CMK (cell line): Measurements from ENCODE around the gene CFAP90.

Experiments
- DNase-seq: peaks from one replicate; pipeline ENCODE4 v3.0.0-alpha.2; 2010; ENCODE audit warnings: low read depth

Gene CFAP90

DNA sequence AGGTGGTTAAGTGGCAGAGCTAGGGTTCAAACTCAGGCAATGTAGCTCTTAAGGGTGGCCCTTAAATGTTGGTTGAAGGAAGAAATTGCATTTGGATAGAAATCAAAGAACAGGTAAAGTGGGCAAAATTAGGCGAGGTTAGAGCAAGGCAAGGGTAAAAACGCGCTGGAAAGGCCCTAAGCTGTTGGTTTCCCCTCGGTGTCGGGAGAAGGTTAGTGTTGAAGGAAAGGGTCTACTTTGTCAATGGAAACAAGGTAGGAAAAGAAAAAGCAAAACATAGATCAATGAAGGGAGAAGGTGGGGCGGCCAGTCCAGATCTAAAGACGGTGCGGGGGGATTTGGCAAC, 17.5 kb upstream of the CFAP90 start:
- DNase-seq: no peak

DNA sequence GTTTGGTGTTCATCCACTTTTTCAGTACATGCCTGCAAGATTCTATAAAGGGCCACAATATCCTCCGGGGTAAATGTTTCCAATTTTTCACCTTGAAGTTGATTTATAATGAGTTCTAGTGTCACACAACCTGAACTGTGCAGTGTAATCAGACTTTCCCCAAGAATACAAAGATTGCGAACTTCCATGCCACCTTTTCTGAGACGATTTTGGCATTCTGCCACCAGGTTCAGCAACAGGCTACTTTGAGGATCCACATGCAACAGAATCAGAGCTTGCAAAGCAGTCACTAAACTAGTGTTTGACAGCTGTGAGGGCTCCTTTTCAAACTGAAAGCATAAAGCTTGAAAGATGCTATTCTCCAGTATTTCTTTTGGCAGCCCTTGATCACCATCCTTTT, 16.3 kb upstream of the CFAP90 start:
- no peak for DNase-seq

DNA sequence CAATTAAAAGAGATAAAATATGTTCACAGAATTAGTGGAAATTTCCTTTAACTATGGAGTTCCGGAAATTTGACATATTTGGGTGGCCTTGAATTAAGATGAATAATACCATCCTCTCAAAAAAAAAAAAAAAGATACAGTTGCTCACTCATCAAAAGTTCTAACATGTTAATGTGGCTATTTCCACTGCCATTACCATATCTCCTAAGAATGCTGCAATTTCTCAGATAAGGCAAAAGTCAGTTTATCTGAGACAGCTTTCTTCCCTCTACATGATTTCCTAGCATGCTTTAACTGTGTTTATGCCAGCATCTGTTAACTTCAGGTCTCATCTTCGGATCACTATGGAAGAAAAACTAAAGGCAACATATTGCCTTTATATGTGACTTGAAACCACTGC, 15.3 kb upstream of the CFAP90 start:
- no peak for DNase-seq

DNA sequence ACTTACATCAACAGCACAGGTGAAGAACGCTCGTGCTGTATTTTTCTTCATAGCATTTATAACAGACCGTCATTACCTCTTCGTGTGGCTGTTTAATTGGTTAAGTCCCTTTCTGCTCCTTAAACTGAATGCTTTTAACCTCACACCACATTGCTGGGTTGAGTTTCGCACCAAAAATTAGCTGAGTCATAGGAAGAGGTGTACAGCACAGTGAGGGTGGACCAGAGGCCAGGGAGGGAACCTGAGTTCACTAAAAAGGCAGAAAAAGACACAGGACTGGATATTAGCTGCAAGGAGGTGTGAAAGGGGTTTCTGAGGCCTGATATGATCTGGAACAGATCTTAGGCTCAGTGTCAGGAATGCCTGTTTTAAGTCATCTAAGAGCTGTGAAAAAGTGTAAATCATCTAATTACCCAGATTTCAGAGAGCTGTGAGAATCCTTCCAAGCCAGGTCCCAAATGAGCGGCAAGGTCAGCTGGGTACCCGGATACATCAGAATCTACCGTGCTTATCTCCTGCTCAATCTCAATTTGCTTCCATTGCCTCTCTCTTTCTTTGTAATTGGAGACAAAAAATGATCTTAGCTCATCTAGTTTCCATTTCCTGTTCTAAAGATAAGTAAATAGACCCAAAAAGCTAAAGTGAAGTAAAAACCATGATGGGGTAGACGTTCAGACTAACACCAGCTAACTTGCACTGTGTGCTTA, 7.1 kb upstream of the CFAP90 start:
- DNase-seq: no peak

DNA sequence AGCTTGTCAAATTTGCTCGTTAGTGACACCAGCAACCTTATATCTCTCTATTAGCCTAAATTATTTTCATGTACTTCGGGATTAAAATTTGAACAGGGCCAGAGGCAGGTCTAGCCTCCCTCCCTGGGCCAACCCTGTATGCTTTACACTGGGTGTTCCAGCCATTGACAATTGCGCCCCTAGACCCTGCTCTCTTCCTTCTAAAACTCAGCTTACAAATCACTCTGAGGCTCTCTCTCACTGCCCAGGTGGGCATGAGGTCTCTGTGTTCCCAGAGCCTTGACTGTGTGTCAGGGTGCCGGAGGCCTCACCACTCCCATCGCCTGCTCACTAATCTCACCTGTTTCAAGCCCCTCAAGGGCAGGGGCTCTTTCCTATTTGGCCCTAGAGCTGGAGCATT, 6.4 kb upstream of the CFAP90 start:
- DNase-seq: no peak

DNA sequence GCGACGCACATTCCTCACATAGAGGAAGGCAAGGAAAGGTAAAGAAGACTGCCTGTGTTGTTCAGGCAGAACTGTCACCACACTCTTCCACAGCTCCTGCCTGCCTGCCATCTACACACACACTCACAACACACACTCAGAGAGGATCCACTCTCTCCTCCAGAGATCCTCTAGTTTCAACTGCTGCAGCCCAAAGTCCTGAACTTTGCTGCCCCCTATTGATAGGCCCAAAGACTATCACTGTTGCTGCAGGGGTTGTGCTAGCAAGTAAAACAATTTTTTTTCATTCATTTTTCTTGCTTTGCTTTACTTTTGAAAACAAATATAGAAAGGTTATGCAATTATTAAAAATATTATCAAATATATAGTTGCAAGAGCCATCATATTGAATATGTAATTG, 5.9 kb upstream of the CFAP90 start:
- no peak for DNase-seq

DNA sequence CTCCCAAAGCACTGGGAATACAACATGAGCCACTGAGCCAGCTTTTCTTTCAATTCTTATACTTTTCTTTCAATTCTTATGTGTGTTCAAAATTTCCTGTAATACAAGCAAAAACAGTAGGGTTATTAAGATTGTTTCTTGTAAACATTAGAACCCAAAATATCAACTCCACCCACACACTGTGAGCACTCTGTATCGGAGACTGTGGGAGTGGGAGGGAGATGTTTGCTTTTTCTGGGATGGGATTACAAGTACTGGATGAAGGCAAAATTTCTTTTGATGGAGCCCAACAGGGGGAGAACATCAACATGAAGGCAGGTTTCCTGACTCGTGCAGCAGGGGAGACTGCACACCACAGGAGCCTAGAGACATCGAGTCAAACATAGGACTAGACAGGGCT, 4.7 kb upstream of the CFAP90 start:
- no peak for DNase-seq

DNA sequence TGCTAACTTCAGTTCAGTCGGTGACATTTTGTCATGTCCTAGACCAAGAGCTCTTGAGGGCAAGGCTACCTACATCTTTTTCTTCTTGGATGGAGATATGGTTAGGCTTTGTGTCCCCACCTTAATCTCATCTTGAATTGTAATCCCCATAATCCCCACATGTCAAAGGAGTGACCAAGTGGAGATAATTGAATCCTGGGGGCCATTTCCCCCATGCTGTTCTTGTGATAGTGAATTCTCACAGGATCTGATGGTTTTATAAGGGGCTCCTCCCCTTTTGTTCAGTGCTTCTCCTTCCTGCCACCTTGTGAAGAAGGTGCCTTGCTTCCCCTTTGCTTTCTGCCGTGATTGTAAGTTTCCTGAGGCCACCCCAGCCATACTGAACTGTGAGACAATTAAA, 2.1 kb upstream of the CFAP90 start:
- no peak for DNase-seq

DNA sequence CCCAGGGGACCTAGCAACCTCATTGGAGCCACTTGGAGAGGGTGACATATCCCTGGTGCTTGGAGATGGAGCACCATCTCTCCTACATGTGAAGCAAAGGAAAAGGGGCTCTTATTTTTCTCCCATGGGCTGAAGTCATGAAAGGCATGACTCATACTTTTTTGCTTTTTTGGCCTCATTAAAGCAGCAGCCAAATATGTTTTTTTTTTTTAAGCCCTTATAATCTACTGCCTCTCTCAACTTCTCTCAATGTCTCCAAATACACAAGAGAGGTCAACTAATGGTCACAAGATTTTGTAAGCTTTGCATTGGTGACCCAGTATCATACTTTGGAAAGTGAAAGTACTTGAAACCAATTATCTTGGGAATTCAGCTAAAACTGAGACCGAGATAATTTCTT, 1.6 kb upstream of the CFAP90 start:
- DNase-seq: no peak

DNA sequence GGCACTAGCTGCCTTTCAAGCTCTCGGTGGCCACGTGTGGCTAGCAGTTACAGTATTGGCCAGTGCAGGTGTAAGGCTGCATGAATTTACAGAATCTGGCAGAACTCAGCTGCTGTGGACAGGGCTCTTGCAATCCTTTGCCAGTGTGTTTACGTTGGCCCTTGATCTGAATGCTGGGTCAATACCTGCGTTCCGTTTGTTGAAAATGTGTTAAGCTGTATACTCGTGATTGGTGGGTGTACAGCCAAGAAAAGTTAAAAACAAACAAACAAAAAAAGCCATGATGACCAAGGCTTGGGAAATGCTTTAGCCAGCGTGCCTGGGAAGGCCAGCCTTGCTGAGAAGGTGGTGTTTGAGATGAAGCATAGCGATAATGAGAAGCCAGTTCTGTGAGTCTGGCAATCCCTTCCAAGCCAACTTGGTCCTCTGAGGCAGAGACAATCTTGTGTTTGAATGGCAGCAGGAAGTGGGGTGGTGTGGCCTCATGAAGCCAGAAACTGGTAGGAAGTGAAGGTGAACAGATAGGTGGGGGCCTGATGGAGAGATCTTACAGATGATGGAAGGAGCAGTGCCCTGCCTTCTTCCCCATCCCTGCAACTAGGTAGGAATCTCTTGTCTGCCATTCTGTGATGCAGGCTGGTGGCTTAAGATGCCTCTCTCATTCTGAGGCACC, 820 bp upstream of the CFAP90 start:
- DNase-seq: no peak

DNA sequence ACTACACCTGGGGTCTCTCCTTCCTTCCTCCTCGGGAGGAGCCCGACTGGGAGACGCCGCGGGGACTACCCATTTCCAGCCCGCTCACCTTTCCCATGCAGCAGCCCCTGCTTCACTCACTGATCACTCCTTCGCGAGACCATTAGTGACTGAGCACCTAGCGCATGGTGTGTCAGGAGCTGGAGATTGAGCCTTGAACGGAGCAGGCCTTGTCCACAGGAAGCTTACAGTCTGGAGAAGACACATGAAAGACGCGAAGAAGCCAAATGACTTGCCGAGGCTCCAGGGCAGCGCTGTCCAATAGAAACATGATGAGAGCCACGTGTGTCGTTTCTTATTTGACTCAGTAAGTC, 283 bp upstream of the CFAP90 start:
- DNase-seq: no peak

DNA sequence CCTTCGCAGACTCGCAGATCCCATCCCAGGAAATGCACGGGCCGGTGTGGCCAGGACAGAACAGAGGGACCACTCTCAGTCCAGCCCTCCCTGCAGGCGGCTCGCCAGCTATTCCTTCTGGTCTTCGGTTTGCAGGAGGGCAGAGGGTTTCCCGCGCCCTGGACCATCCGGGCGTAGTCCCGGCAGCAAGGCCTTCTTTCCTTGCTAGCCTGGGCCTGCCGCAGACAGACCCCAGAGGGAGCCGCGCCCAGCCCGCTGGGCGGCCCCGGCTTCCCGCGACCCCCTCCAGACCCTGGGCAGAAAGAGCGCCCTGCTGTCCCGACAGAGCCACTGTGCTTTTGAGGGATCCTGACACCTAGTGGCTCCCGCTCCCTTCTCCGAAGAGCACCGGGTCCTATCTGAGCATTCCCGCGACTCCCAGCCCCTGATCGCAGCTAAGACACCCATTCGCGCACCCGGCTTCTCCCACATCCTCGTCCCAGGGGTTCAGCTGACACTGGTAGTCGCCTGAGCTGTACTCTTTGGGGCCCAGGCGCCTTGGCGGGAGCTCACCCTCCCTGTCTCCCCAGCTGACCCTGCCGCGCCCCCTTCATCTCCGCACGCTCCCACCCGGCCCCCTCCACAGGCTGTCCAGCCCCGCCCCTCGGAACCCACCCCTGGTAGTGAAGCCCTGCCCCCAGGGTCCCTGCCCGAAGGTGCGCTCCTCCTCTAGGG, 1.1 kb downstream of the CFAP90 start:
- no peak for DNase-seq

DNA sequence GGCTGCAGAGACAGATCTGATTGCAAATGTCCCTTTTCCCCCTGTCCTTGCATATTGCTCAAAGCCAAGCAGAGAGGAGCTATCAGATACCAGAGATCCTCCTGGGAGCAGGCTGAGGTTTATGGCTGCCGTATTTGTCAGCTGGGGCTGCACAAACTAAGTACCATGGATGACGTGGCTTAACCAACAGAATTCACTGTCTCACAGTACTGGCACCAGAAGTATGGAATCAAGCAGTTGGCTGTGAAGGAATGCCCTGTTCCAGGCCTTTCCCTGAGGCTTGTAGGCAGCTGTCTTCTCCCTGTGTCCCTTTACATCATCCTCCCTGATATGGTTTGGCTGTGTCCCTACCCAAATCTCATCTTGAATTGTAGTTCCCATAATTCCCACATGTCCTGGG, 2.6 kb downstream of the CFAP90 start:
- no peak for DNase-seq

DNA sequence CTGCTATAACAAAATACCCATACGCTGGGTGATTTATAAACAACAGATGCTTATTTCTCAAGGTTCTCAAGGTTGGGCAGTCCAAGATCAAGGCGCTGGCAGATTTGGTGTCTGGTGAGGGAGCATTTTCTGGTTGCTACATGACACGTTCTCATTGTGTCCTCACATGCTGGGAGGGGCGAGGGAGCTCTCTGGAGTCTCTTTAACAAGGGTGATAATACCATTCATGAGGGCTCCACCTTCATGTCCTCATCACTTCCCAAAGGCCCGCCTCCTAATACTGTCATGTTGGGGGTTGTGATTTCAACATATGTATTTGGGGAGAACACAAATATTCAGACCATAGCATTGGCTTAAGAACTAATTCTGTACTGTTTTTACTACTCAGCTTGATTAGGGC, 4.6 kb downstream of the CFAP90 start:
- no peak for DNase-seq

DNA sequence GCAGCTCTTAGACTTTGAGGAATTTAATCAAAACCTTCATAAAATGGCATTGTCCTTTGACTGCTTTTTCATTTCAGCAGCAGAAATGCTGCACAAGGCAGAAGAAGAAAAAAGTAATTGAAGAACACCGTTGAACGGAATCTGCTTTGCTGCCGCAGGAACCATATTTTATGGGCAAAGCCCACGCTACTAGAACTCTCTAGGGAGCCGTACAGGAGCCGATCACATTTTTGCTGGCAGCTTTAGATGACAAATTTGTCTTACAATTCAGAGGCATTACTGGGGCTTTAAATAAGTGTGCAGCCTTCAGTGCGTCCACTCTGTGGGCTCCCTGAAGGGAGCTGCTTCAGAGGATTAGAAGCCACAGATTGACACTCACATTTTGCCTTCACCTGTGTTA, 5.4 kb downstream of the CFAP90 start:
- DNase-seq: no peak

DNA sequence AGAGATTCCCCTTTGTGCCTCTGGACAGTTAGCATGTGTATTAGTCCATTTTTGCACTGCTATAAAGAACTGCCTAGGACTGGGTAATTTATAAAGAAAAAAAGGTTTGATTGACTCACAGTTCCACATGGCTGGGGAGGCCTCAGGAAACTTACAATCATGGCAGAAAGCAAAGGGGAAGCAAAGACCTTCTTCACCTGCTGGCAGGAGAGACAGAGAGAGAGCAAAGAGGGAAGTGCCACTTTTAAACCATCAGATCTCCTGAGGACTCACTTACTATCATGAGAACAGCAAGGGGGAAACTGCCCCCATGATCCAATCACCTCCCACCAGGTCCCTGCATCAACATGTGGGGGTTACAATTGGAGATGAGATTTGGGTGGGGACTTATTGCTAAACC, 6.0 kb downstream of the CFAP90 start:
- no peak for DNase-seq

DNA sequence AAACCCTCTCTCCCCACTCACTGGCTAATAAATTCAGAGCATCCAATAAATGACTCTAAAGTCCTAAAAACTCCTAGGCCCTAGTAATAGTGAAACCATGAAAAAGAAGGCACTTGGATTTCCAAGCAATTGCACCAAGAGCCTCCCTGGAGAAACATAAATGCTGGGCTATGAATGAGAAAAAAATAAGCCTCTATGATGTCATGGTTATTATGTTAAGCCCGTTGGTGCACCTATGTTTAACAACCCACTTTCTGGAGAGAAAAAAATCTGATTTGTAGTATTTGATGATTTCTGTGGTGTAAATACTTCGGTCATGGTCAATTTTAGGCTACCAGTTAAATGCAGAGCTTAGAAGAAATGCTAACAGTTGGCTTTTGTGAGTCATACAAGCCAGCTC, 8.4 kb downstream of the CFAP90 start:
- DNase-seq: no peak

DNA sequence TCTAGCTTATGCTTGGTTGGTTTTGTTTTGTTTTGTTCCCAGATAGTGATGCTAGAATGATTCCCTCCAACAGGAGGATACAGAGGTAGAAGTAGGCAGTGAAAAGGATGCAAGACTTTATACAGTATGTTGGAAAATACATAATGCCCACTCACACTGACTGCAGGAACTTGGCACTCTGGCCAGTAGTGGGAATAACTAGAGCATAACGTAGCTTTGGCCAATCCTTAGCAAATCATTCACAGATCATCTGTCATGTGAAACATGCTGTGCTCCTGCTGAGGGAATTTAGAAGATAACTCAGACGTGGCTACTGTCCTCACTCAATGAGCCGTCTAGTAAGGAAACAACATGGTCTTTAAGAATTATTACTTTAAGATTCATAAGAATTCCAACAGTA, 13.5 kb downstream of the CFAP90 start:
- no peak for DNase-seq

DNA sequence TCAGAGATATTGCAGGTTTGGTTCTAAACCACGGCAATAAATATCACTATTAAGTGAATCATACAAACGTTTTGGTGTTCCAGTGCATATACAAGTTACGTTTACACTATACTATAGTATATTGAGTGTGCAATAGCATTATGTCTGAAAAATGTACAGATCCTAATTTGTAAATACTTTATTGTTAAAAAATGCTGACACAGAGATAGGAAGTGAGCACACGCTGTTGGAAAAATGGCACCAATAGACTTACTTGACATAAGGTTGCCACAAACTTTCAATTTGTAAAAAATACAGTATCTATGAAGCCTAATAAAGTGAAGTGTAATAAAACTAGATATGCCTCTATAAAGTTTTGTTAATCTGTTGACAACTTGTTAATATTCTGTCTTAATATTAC, 16.0 kb downstream of the CFAP90 start:
- no peak for DNase-seq

DNA sequence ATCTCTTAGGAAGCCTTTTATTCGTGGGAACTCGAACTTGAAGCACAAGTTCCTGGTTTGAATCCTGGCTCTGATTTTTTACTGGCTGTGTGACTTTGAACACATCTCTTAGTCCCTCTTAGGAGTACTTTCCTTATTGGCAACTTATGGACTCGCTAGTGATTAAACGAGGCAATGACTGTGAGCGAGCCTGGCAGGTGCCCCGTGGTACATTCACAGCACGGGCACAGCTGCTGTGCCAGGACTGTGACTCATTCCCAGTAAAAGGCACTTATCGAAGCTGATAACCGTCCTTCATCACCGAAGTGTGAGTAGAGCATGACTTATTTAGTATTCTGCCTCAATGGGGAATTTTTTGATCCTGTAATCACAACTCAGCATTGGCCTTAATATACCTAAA, 22.7 kb downstream of the CFAP90 start:
- DNase-seq: no peak

DNA sequence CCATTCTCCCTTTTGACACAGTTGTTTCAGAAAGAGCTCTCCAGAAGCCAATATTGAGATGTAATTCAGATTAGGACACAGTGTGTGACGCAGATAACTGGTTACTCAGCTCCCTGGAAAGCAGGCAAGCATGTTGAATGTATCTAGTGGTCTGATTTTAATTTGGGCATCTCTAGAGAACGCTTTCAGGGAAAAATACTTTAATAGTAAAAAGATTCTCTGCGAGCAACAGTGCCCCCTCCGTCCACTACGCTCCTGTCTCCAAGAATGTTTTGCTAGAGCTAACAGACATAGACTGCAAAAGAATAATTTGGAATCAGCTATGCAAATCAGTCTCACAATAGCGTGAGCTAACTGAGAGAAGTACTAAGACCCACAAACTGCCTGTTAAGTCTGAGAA, 23.3 kb downstream of the CFAP90 start:
- DNase-seq: no peak

DNA sequence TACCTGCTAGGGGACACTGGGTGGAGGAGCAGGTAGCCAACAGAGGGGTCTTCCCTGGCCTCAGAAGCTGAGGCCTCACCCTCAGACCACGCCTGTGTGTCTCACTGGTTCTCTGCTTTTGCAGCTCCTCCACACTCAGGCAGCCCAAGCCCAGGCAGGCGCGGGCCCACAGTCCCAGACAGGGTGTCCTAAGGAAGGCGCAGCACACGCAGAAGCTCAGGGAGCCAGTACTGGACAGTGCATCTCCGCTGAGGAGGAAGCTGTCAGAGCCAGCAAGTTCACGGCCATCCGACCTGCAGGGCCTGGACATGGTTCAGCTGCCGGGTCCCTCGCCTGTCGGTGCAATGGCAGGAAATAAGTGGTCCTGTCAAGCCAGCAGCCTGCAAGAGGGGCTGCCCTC, 25.3 kb downstream of the CFAP90 start:
- no peak for DNase-seq

DNA sequence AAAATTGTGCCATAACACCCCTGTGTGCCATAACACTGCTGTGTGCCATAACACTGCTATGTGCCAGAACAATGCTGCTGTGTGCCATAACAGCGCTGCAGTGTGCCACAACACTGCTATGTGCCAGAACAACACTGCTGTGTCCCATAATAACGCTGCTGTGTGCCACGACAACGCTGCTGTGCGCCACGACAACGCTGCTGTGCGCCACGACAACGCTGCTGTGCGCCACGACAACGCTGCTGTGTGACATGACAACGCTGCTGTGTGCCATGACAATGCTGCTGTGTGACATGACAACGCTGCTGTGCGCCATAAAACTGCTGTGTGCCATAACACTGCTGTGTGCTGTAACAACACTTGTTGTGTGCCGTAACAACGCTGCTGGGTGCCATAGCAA, 25.9 kb downstream of the CFAP90 start:
- DNase-seq: no peak

DNA sequence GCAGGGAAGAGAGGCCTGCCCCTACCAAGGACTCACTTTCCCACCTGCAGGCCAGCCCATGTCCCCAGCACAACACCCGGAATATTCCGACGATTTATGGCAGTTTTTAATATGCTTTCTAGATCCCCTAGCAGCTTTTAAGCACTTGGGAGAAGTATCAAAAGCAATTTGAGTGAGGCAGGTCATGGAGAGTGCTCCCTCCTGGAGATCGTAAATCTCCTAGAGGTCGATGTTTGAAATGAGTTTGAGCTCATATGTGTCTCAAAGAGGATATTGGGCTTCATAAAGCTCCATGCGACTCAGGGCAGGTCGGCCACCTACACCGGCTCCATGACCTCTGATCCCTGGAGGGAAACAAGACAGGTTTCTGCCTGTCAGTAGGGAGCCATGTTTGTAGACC, 27.3 kb downstream of the CFAP90 start:
- DNase-seq: no peak
